ENCODE measurements around the gene NKX1-2.

DNA sequence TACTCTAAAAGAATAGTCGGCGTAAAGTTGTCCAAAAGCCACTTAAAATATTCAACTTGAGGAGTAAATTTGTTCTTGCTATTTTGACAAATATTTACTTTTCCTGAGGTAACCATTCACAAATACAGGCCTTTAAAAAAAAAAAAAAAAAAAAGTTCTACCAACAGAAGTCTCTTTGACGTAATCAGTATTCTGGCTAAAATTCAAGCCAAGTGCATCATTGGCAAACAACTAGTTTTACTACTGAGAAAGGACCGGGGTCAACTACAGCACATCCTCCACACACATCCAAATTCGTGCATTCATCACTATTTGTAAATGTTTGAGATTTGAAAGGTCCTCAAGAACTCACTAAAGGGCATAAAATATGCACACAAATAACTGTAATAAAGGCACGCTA lies 33.1 kb downstream of the NKX1-2 start:
- TF ChIP-seq EZH2phosphoT487 (IDR thresholded peaks at IDR 0.05; ENCODE audit: borderline replicate concordance) (no peak), JUND (IDR thresholded peaks at IDR 0.05) (no peak)
- TF ChIP-seq, protein P1, sequence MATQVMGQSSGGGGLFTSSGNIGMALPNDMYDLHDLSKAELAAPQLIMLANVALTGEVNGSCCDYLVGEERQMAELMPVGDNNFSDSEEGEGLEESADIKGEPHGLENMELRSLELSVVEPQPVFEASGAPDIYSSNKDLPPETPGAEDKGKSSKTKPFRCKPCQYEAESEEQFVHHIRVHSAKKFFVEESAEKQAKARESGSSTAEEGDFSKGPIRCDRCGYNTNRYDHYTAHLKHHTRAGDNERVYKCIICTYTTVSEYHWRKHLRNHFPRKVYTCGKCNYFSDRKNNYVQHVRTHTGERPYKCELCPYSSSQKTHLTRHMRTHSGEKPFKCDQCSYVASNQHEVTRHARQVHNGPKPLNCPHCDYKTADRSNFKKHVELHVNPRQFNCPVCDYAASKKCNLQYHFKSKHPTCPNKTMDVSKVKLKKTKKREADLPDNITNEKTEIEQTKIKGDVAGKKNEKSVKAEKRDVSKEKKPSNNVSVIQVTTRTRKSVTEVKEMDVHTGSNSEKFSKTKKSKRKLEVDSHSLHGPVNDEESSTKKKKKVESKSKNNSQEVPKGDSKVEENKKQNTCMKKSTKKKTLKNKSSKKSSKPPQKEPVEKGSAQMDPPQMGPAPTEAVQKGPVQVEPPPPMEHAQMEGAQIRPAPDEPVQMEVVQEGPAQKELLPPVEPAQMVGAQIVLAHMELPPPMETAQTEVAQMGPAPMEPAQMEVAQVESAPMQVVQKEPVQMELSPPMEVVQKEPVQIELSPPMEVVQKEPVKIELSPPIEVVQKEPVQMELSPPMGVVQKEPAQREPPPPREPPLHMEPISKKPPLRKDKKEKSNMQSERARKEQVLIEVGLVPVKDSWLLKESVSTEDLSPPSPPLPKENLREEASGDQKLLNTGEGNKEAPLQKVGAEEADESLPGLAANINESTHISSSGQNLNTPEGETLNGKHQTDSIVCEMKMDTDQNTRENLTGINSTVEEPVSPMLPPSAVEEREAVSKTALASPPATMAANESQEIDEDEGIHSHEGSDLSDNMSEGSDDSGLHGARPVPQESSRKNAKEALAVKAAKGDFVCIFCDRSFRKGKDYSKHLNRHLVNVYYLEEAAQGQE (IDR thresholded peaks at IDR 0.05; ENCODE audit: low read depth): no peak
